Measurements from ENCODE around the gene ARIH2.

ARIH2 gene

GRCh38 chr3:49020330-49021212 lies 101.9 kb downstream of the ARIH2 start:
- peak in 3 of 14 donors; percentile 58 to 63 (median 61) for DNase-seq

DNA sequence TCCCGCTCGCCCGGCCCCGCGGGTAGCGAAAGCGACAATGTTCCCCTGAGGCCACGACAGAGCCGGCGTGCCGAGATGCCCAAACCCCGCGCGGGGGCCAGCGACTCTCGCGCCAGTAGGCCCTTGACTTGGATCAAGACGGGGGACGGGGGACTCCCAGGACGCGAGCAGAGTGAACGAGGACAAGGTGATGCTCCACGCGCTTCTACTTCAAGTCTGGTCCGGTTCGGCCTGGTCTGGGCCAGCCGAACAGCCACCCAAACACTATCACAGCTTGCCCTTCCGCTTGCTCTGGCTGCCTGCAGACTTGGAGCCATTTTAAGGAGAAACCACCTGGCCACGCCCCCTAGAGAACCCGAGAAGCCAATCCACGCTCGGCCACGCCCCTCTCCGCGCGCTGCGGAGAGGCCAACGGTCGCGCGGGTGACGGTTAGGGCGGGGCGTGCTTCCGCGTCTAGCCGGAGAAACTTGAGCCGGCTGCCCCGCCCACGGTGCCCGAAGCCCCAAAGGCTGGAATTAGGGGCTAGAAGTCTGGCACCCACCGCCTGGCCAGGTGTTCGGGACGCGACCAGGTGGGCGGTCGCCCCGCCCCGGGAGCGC lies 102.7 kb downstream of the ARIH2 start:
- DNase-seq, result peak; percentile 63 to 98 (median 94)

DNA sequence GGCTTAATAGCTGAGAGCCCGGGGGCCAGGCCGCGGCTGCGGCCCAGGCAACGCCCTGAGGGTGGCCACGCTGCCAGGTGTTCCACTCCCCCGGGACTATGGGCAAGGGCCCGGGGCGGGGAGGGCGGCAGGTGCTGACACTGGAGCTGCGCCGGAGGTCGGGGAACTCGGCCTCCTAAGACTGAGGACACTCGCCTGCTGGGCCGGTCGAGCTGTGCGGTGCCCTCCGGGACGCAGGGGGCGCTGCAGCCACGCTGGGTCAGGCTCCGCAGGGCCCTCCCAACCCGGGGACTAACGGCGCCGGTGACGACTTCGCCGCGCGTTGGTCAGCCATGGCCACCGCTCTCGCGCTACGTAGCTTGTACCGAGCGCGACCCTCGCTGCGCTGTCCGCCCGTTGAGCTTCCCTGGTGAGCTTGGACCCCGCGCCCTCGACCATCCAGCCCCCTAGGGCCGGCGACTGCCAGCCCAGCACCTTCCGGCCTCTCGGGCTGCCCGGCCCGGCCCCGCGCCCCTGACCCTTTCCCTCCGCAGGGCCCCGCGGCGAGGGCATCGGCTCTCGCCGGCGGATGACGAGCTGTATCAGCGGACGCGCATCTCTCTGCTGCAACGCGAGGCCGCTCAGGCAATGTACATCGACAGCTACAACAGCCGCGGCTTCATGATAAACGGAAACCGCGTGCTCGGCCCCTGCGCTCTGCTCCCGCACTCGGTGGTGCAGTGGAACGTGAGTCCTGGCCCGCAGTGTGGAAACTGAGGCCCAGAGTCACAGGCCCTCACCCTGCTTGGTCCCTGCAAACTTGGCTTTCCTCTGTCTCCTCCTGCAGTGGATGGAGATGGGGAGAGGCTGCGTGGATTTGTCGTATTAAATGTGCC lies 103.4 kb downstream of the ARIH2 start, which contains the start of gene NDUFAF3:
Gene NDUFAF3 (plus strand): TSS at position 309 of the 875 bp plus-strand sequence. CDS start 24 bp downstream, at position 333.
- peak in 13 of 14 donors; percentile 50 to 90 (median 81) for DNase-seq

GRCh38 chr3:49022688-49023171 lies 104.1 kb downstream of the ARIH2 start:
- DNase-seq, result no peak

- DNase-seq, result no peak
Measured at GRCh38 chr3:49023775-49024174, 105.1 kb downstream of the ARIH2 start.

- DNase-seq, result no peak
Measured at GRCh38 chr3:49024449-49024848, 105.8 kb downstream of the ARIH2 start.

DNA sequence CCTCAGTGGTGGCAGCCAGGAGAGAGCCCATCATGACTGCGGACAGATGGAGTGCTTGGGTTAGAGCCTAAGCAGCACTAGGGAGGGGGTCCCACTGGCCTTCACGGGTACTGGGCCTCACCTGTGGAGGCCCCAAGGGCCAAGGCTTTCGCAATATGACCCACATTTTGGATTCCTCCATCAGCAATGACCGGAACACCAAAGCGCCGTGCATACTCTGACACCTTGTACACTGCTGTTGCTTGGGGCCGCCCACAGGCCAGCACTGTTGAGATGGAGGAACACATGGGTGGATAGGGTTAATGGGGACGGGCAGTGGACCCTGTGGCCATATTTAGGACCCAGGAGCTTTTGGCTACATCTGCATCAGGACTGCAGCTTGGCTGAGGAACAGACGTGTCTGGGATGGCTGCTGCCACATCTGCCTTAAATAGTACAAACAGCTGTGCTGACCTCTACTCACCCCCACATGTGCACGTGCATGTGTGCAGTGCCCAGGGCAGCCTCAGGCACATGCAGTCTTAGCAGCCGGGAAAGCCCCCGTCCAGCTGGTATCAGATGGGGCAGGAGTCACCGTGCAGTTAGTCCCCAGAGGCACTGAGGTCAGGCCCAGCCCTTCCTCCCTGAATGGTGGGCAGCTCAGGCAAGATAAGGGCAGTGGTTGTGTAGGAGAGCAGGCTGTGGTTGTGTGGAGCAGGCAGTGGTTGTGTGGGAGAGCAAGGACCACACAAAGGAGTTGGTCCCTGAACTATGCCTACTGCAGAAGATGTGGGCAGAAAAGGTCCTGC lies 106.6 kb downstream of the ARIH2 start:
- no peak for DNase-seq

DNA sequence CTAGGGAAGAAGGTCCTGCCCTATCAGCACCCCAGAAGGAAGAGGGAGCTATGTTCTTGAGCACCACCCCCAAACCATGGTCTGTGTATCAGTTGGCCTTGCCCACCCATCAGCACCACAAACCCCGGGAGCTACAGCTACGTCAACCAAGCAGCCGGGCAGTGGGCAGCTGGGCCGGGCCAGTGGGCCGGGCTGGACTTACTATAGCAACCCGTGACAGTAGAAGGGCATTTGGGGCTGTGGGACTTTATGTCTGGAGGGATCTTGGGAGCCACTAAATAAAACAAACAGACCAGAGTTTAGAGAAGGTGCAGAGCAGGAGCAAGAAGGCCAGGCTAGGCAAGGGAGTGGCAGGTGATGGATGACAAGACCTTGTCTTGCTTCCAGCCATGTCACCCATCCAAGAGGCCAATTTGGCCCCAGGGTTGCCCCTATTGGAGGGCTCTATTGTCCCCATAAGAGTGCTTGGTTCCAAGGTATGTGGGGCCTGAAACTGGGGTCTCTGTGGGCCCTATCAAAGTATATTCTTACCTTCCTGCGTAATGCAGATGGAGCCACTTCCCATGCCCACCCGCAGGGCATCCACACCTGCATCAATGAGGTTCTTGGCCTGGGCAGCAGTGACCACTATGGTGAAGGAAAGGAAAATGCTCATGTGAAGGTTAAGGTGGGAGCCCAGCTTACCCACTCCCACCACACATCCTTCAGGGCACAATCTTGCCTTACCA lies 107.3 kb downstream of the ARIH2 start:
- DNase-seq, result no peak

DNA sequence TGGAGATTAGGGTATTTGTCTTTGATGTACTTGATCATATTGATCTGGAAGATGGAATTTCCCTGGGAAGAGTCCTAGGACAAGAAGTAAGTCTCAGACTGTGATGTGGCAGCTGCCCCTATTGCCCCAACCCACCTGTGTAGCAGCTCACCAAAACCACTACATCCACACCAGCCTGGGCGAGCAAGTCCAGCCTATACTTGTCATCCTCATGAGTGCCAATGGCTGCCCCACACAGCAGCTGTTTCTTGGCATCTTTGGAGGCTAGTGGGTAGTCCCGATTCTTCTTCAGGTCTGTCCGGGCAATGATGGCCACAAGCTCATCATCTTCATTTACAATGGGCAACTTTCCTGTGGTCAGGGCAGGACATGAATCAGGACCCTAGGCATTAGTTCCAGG lies 107.9 kb downstream of the ARIH2 start:
- DNase-seq, result no peak

- DNase-seq, result no peak
Measured at GRCh38 chr3:49027634-49028033, 109.0 kb downstream of the ARIH2 start.

GRCh38 chr3:49028298-49028672 lies 109.6 kb downstream of the ARIH2 start:
- no peak for DNase-seq

- DNase-seq, result peak; percentile 12 to 92 (median 86)
Measured at GRCh38 chr3:49028673-49029562, 110.3 kb downstream of the ARIH2 start, which contains the start of gene IMPDH2. TSS of gene IMPDH2 (minus strand) at chr3:49029398. CDS start at chr3:49029350, 48 bp downstream.

DNA sequence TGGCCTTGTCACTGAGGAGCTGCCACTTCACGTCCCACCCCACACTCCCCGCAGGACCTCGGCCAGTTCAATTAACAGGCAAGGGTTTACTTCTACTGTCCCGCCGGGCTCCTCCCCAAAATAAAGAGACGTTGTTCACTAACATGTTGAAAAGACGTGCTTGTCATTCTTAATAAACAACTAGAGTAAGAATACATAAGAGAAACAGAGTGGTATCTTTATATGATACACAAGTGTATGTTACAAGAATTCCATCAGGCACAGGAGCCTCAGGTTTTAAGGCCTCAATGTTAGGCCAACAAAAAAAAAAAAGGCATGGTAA lies 110.9 kb downstream of the ARIH2 start:
- DNase-seq, result no peak

DNA sequence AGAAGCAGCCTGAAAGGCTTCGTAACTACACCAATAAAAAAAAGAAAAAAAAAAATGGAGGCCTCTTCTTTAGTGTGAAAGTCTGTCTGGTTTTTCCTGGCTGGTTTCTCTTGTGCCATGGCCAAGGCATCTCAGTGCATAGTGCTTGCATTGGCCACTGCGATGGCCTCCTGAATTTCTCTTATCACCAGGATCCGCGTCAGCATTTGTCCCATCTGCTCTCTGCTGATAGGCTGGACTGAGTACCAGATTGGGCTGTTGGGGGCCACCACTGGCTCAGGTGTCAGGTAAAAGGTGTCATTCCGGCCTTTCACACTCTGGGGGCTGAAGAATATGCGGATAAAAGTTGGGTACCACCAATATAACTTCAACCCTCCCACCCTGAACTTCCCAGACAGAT lies 111.7 kb downstream of the ARIH2 start:
- no peak for DNase-seq

DNA sequence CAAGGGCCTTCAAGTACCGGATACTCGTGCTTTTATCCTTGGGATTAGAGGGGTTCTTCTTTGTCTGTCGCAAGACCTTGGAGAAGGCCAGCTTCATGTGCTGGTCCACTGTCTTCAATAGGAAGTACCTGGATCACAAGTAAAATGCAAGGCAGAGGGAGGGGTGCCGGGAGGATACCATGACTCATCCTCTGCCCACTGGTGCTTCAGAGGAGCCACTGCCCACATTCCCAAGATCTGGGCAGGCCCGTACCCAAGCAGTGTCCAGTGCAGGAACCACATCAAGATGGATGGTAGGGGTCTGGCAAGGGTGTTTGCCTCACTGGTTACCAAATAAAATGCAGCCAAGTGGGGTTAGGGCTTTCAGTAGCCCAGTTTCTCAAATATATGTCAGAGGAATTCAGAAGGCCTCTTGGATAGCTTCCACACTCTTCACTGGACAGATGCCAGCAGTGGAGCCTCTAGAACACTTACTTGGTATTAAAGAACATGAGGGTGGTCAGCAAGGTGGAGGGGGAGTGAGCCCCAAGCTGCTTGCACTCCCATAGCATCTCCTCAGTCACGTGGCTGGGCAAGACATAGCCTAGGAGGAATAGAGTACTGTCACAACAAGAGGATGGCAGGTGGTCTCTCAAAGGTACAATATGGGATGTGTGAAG lies 114.1 kb downstream of the ARIH2 start:
- DNase-seq, result no peak

DNA sequence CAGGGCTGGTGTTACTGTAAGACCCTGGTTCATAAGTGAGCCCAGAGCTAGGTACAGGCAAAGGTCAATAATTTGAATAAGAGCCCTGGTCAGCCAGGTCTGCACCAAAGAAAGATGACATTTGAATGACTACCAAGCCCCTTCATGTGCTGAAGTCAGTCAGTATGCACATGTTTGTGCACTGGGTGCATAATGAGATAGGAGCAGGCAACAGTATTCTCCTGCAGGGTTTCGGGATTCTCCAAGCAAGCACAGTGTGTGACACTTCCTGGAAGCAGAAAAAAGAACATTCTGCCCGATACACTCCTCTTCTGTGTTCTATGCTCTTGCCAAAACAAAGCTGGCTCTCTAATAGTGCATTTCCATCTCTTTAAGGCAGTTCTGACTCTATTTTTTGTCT lies 116.0 kb downstream of the ARIH2 start:
- DNase-seq, result no peak

DNA sequence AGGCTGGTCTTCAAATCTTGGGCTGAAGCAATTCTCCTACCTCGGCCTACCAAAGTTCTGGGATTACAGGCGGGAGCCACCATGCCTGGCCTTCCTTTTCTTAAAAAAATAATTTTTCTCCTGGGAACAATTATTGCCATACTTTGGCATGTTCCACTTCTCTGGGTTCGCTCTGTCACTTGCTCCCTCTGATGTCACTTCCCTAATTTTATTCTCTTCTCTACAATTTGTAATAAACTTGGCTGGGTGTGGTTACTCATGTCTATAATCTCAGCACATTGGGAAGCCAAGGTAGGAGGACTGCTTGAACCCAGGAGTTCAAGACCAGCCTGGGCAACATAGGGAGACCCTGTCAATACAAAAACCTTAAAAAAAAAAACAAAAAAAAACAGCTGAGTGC lies 116.6 kb downstream of the ARIH2 start:
- DNase-seq, result no peak

Data from C1 segment of cervical spinal cord (tissue), 14 donors.